Kidney tubule cell (primary cell): ENCODE measurements around the gene STK10.
"Not testable (repeated sequence)": the region's sequence is repeated elsewhere in the genome, so short reads cannot be mapped to it uniquely, and the experiment has no call there.

Source experiments
- DNase-seq: peaks from one replicate; pipeline ENCODE4 v3.0.0-alpha.2; 2018; ENCODE audit warnings: low spot score

Gene STK10

GRCh38 chr5:172052450-172053236 is 135.4 kb downstream of the STK10 start:
- DNase-seq = peak; percentile 63

DNA sequence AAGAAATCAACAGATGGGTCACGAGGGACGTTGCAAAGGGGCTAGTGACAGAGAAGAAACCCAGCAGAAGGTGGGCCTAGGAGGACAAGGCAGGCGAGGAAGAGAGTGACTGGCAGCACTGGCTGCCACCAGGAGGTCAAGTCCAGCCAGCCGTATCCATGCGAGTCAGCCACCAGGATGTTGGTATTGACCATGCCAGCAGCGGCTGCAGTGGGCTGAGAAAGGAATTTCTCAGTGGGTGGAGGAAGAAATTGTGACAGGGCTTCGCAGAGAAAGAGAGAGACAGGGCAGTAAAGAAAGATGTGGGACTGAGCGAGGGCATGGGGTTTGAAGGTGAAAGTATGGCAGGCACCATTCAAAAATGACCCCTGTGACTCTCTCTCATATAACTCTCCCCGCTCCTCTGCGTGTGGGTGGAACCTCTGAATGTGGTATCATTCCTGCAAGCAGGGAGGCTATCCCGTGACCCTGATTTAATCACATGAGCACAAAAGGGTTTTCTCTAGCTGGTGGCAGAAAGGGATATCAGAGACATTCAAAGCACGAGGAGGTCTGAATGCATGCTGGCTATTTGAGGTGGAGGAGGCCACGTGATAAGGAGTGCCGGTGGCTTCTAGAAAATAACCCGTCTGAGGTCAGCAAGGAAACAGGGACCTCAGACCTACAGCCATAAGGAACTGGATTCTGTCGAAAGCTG is 136.2 kb downstream of the STK10 start:
- peak; percentile 81 for DNase-seq

GRCh38 chr5:172050080-172050479 is 137.9 kb downstream of the STK10 start:
- DNase-seq = no peak

DNA sequence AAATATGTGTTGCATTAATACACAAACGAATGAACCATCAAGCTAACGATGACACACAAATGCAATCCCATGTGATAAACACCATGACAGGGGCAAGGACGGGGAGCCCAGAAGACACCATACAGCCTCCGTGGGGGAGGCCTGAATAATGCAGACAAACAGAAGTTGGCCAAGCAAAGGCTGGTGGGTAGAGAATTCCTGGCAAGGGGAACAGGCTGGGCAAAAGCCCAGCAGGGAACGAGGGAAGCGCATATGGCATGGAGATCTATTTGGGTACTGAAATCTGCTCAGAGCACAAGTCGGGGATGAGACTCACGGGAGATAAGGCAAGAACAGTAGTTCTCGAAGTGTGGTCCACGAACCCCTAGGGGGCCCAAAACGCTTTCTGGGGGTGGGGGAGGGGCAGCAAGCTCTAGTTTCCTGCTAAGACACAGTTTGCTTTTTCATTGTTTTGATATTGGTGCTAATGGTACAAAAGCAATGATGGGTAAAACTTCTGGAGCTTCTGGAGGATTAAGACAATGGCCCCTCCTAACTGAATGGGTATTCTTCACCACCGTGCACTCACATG is 138.7 kb downstream of the STK10 start:
- DNase-seq = no peak

- DNase-seq = no peak
Measured at GRCh38 chr5:172048539-172049101, 139.4 kb downstream of the STK10 start.

DNA sequence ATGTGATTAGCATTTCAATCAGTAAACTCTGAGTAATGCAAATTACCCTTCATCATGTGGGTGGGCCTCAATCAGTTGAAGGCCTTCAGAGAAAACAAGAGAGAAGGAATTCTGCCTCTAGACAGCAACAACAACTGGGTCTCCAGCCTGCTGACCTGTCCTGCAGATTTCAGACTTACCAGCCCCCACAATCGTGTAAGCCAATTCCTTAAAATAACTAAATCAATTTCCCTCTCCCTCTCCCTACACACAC is 139.9 kb downstream of the STK10 start:
- no peak for DNase-seq

DNA sequence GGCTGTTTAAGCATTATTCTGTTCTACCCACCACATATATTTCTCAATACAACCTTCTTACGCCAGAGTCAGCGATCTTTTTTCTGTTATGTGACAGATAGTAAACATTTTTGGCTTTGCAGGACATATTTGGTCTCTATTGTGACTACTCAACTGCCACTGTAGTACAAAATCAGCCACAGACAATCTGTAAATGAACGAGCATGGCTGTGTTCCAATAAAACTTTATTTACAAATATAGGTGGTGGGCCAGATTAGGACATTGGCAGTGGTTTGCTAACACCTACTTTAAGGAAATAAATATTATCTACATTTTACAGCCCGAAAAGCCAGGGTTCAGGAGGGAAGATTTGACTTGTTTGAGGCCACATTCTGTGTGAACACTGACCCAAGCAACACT is 141.4 kb downstream of the STK10 start:
- DNase-seq = no peak

DNA sequence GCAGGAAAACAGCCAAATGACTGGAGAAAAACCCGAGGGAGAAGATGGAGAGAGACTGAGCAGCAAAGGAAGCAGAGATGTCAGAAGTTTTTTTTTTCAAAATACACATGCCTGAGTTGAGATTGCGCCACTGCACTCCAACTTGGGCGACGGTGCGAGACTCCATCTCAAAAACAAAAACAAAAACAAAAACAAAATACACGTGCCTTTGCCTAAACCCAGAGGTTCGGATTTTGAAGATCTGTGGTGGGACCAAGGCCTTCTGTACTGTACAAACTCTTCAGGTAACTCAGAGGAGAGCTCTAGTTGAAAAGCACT is 142.8 kb downstream of the STK10 start:
- DNase-seq = no peak

DNA sequence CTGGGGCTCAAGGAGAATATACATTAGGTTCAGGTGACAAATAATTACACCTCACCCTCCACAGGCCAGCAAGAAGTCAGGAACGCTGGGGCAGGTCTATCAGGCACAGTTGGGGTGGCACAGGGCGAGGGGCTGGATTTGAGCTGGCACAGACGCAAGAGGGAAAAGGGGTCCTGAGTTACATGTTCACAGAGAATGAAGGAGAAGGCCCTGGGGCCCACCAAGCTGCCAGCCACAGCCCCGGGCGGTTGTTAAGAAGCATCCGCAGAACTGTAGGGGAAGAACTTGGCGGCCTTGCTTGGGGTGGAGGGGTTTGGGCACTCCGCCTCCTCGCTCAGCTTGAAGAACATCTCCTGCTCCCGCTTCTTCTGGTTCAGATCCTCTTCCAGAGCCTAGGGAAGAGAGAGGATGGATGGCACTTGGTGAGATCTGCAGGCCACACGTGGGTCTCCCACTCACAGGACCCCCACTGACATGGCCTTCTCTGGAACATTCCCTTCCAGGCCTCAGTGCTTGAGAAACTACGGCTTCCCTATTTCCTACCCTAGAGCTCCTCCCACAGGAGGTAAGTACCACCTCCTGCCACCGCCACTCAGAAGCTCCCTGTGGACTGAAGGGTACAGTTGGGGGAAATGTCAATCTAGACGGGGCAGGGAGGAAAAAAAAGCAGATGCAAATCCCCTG is 143.3 kb downstream of the STK10 start:
- DNase-seq = no peak

GRCh38 chr5:172043865-172044264 is 144.2 kb downstream of the STK10 start:
- DNase-seq = no peak

DNA sequence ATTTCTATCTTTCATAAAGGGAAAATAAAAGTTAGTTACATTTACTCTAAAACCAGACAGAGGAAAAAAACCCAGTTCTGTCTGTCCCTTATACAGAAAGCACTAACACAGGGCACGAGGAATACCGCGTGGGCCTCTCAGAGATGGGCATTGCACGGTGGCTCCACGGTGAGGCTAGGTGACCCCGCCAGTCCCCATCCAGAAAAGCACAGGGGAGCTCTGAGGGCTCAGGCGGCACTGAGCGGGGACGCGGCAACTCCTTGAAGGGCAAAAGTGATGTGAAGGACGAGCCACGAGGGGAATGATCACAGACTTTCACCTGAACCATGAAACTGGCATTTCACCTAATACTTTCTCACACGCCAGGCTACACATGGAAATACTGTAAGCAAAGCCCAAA is 145.8 kb downstream of the STK10 start:
- DNase-seq = no peak

- DNase-seq = no peak
Measured at GRCh38 chr5:172038167-172038566, 149.9 kb downstream of the STK10 start.

DNA sequence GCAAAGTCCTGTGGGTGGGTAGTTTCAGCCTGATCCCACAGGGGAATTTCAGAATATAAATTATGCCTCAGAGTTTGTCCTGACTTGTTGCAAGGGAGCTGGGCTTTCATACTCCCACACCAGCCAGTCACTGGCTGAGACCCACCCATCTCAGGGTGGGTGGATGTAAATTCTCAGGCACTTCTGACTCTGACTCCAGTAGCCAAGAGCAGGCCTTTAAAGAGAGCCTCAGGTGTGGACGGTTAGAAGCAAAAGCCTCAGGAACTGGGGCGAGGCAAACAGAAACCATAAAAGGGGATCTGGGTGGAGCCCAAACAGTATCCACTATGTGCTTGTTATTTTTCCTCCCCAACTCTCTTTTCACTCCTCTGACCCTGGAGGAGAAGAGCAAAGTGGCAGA is 153.0 kb downstream of the STK10 start:
- DNase-seq = no peak

DNA sequence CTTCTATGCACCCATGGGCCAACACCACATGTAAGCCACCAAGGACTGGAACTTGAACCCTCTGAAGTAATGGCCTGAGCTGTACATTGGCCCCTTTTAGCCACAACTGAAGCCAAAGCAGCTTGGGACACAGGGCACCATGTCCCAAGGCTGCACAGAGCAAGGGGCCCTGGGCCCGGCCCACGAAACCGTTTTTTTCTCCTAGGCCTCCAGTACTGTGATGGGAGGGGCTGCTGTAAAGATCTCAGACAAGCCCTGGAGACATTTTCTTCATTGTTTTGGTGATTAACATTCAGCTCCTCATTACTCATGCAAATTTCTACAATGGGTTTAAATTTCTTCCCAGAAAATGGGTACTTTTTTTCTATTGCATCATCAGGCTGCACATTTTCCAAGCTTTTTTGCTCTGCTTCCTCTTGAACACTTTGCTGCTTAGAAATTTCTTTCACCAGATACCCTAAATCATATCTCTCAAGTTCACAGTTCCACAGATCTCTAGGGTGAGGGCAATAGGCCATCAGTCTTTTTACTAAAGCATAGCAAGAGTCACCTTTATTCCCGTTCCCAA is 156.0 kb downstream of the STK10 start:
- no peak for DNase-seq

DNA sequence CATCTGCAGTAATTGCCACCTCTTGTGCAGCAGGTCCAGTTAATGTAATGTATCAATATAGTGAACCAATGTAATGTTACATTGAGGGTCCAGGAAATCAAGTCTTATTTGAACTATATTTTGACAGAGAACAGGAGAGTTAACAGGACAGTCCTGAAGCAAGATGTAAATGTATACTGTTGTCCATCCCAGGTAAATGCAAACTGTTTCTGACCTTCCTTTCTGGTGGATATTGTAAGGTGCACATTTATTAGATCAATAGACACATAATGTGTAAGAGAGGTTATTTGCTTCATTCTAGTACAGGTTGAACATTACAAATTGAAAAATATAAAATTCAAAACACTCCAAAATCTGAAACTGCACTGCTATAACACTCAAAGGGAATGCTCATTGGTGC is 158.1 kb downstream of the STK10 start:
- DNase-seq = no peak

- no peak for DNase-seq
Measured at GRCh38 chr5:172028167-172028566, 159.9 kb downstream of the STK10 start.

DNA sequence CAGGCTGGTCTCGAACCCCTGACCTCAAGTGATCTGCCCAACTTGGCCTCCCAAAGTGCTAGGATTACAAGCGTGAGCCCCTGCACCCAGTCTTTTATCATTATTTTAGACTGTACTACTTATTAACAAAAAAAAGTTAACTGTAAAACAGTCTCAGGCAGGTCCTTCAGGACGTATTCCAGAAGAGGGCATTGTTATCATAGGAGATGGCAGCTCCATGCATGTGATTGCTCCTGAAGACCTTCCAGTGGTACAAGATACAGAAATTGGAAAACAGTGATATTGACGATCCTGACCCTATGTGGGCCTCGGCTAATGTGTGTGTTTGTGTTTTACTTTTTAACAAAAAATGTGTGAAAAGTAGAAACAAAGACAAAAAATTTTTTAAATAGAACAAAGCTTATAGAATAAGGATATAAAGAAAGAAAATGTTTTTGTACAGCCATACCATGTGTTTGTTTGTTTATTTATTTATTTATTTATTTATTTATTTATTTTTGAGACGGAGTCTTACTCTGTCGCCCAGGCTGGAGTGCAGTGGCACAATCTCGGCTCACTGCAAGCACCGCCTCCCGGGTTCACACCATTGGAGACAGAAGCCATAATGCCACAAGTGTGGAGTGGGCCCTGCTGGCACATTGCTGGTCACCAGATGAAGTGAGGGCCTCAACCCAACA is 167.8 kb downstream of the STK10 start:
- not testable (repeated sequence) for DNase-seq

- no peak for DNase-seq
Measured at GRCh38 chr5:172015346-172015745, 172.7 kb downstream of the STK10 start.

GRCh38 chr5:172010278-172010677 is 177.7 kb downstream of the STK10 start:
- no peak for DNase-seq

DNA sequence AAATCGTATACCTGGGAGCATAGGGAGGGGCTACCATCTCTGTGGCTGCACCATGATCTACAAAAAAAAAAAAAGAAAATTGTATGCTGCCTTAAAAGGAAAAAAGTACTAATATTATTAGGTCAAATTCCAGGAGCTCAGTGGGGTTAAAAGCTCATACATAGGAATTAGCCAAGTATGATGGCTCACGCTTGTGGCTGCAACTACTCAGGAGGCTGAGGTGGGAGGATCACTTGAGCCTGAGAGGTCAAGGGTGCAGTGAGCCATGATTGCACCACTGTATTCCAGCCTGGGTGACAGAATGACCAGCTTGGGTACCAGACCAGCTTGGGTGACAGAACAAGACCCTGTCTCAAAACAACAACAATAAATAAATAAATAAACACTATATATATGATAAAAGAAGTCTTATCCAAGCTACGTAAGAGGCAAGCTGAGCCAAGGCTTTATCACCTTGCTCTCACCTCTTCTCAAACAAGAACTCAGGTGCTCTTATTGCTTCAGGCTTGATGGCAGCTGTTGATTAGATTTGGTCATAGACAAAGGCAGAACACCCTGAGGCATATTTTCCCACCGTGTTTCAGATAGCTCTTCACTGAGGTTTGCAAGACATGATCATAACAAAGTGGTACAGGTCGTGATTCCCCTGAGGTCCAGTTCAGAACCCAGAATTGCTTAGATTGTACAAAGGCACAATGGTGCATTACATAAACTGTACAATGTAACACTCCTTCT is 178.3 kb downstream of the STK10 start:
- DNase-seq = peak; percentile 51

GRCh38 chr5:172008689-172009141 is 179.3 kb downstream of the STK10 start:
- DNase-seq = peak; percentile 46
